BLaER1 treated with 17β-estradiol and CSF1 and Interleukin-3, amounts not matched to agents 10 nM and 100 nM (cell line): ENCODE data around the gene TMCO6.
A peak's percentile ranks its signal among the peaks of the same experiment; 100 is the strongest.
"Not testable (repeated sequence)": the region's sequence is repeated elsewhere in the genome, so short reads cannot be mapped to it uniquely, and the experiment has no call there.

ENCODE experiments used
- H3K27ac ChIP-seq, 11 experiments: shearing (Covaris generic); formaldehyde crosslinking; 2 replicates each; pipeline ENCODE4 v1.8.1; 2022
- H3K27me3 ChIP-seq, 11 experiments: shearing (Covaris generic); formaldehyde crosslinking; 2 replicates each; pipeline ENCODE4 v1.8.1; 2022
- H3K36me3 ChIP-seq, 11 experiments: shearing (Covaris generic); formaldehyde crosslinking; 2 replicates each; pipeline ENCODE4 v1.8.1; 2022
- H3K4me1 ChIP-seq, 10 experiments: shearing (Covaris generic); formaldehyde crosslinking; 2 replicates each; pipeline ENCODE4 v1.8.1; 2022
- H3K4me2 ChIP-seq, 11 experiments: shearing (Covaris generic); formaldehyde crosslinking; 2 replicates each; pipeline ENCODE4 v1.8.1; 2022
- H3K4me3 ChIP-seq, 10 experiments: shearing (Covaris generic); formaldehyde crosslinking; 2 replicates each; pipeline ENCODE4 v1.8.1; 2022
- H3K9ac ChIP-seq, 11 experiments: shearing (Covaris generic); formaldehyde crosslinking; 2 replicates each; pipeline ENCODE4 v1.8.1; 2022
- H3K9me3 ChIP-seq, 11 experiments: shearing (Covaris generic); formaldehyde crosslinking; replicated peaks in 1 of 11; 2 replicates each; pipeline ENCODE4 v1.8.1; 2022
- H4K20me1 ChIP-seq, 11 experiments: shearing (Covaris generic); formaldehyde crosslinking; 2 replicates each; pipeline ENCODE4 v1.8.1; 2022
- Cebpa-rat ChIP-seq, 11 experiments: shearing (Covaris generic); IDR thresholded peaks; 2 replicates each; pipeline ENCODE4 v1.8.1; 2022

The TMCO6 gene

DNA sequence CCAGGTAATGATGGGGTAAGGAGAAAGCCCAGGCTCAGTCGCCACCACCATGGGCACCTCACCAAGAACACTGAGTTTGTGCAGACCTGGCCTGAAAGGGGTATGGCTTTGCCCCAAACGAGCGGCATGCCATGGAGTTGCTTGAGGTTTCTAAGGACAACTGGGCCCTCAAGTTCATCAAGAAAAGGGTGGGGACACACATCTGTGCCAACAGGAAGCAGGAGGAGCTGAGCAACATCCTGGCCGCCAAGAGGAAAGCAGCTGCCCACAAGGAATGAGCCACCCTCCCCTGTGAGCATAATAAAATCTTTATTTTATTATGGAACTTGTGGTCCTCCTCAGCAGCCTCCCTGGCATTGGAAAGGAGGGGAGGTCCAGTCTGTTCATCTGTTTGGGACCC lies 30.1 kb upstream of the TMCO6 start:
- Histone ChIP-seq H3K9ac (peak overlapping the region; percentile 61 to 95 (median 83)), H3K27ac (peak overlapping the region; percentile 90 to 100 (median 96)), H3K9me3 (peaks cover 0 to 48% (median 13%) of the 10 kb centered on the region in 11 experiments; a peak in 13 of 22 replicates), H3K4me2 (peak overlapping the region; percentile 69 to 91 (median 87)), H3K4me3 (peak overlapping the region in 5 of 10 experiments; percentile 20 to 58 (median 31); a peak in 7 of 20 replicates), H4K20me1 (no peaks in the 10 kb centered on the region), H3K36me3 (peaks cover 0 to 15% (median 0%) of the 10 kb centered on the region in 11 experiments; a peak in 2 of 22 replicates), H3K4me1 (peaks cover 47 to 94% (median 68%) of the 10 kb centered on the region in 10 experiments), H3K27me3 (no peaks in the 10 kb centered on the region)
- TF ChIP-seq Cebpa-rat (IDR thresholded peaks at IDR 0.05) = peak in 7 of 11 experiments; percentile 20 to 75 (median 57); a peak in 8 of 22 replicates

DNA sequence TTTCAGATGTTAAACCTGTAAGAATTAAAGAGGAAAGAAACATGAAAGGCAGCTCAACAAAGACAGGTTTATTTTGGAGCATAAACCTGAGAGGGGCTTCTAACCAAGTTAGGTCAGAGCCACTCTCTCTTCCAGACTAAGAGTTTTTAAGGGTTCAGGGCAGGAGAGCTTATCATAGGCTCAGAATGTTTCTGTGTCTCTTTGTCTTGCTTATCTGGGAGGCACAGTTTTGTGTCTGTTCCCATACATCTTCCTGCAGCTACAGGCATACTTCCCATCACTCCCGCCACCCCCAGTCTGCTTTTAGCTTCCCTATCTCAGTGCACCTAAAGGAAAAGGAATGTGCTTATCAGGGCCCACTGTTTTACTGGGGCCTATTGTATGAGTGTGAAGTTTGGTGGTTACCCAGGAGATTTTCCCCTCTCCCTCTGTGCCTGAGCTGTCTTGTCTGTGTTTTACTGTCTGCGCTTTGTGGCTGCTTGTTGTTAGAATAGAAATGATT lies 28.2 kb upstream of the TMCO6 start:
- H3K4me3 ChIP-seq = peak overlapping the region in 2 of 10 experiments; percentile 23 to 37; a peak in 2 of 20 replicates
- peak overlapping the region; percentile 49 to 91 (median 87) for H3K4me2 ChIP-seq
- H4K20me1 ChIP-seq = no peaks in the 10 kb centered on the region
- H3K4me1 ChIP-seq = peaks cover 47 to 96% (median 72%) of the 10 kb centered on the region in 10 experiments
- no peak for TF ChIP-seq Cebpa-rat (IDR thresholded peaks at IDR 0.05)
- H3K9ac ChIP-seq = peak overlapping the region; percentile 75 to 95 (median 83)
- peaks cover 5 to 55% (median 24%) of the 10 kb centered on the region in 11 experiments; a peak in 15 of 22 replicates for H3K9me3 ChIP-seq
- H3K36me3 ChIP-seq = peaks cover 0 to 24% (median 0%) of the 10 kb centered on the region in 11 experiments; a peak in 4 of 22 replicates
- no peaks in the 10 kb centered on the region for H3K27me3 ChIP-seq
- H3K27ac ChIP-seq = peak overlapping the region; percentile 90 to 100 (median 96)

DNA sequence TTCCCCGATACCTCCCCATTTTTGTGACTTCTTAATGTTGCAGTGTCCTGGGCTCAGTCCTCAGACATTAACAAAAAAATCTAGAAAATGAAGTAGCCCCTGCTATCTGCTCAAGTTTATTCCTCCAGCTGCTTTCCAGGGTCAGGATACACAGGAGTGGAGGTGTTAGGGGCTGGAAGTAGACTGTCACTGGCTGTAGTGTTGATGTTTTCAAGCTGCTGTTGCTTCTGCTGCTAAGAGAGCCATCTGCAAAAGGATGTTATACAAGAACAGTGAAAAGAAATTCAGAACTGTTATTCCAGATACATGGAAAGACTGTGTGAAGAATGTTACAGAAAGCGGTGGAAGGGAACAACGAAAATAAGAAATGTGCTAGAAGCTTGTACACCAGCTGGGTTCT lies 16.9 kb upstream of the TMCO6 start:
- no peak for TF ChIP-seq Cebpa-rat (IDR thresholded peaks at IDR 0.05)
- no peaks in the 10 kb centered on the region for H3K27me3 ChIP-seq
- H3K27ac ChIP-seq = peak overlapping the region in 10 of 11 experiments; percentile 18 to 74 (median 44); a peak in 16 of 22 replicates
- H3K4me1 ChIP-seq = peaks cover 0 to 75% (median 7%) of the 10 kb centered on the region in 10 experiments; a peak in 10 of 20 replicates
- H3K9ac ChIP-seq = peak overlapping the region in 2 of 11 experiments; percentile 56 to 76; a peak in 4 of 22 replicates
- peaks cover 15 to 63% (median 29%) of the 10 kb centered on the region in 11 experiments for H3K9me3 ChIP-seq
- H3K36me3 ChIP-seq = peaks cover 0 to 24% (median 0%) of the 10 kb centered on the region in 11 experiments; a peak in 5 of 22 replicates
- no peak overlapping the region for H3K4me3 ChIP-seq
- H4K20me1 ChIP-seq = no peaks in the 10 kb centered on the region
- H3K4me2 ChIP-seq = peak overlapping the region in 2 of 11 experiments; percentile 60 to 79; a peak in 5 of 22 replicates

DNA sequence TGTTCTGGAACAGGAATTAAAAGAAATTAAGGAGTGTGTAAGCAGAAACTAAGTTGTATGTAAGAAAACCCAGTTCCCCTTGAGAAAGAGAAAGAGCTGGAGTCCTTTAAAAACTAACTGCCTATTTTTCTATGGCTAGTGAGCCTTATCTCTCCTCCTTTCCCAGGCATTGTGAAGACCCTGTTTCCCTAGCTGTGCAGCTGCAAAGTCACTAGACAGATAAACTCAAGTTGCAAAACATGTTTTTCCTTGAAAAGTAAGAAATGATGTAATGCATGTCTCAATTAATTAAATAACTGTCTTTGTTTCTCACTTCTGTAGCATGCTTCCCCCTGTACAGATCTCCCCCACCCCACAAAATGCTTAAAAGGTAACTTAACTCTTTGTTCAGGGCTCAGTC lies 16.2 kb upstream of the TMCO6 start:
- Histone ChIP-seq H3K9me3 (peaks cover 22 to 63% (median 33%) of the 10 kb centered on the region in 11 experiments), H3K4me2 (peak overlapping the region in 5 of 11 experiments; percentile 26 to 79 (median 55); a peak in 9 of 22 replicates), H3K27ac (peak overlapping the region in 10 of 11 experiments; percentile 18 to 74 (median 44); a peak in 16 of 22 replicates), H3K4me1 (peaks cover 0 to 76% (median 7%) of the 10 kb centered on the region in 10 experiments; a peak in 10 of 20 replicates), H3K36me3 (peaks cover 0 to 18% (median 0%) of the 10 kb centered on the region in 11 experiments; a peak in 6 of 22 replicates), H3K9ac (peak overlapping the region in 3 of 11 experiments; percentile 19 to 76 (median 56); a peak in 6 of 22 replicates)
- not testable (repeated sequence) for H4K20me1 ChIP-seq, H3K4me3 ChIP-seq, H3K27me3 ChIP-seq

GRCh38 chr5:140624886-140625285 lies 14.4 kb upstream of the TMCO6 start:
- Histone ChIP-seq H3K27ac (peak overlapping the region in 3 of 11 experiments; percentile 30 to 54 (median 50); a peak in 4 of 22 replicates), H3K4me2 (peak overlapping the region in 3 of 11 experiments; percentile 18 to 79 (median 46); a peak in 4 of 22 replicates), H3K9me3 (peaks cover 30 to 66% (median 42%) of the 10 kb centered on the region in 11 experiments), H3K36me3 (peaks cover 0 to 15% (median 0%) of the 10 kb centered on the region in 11 experiments; a peak in 5 of 22 replicates), H3K4me1 (peaks cover 0 to 91% (median 7%) of the 10 kb centered on the region in 10 experiments; a peak in 10 of 20 replicates)
- not testable (repeated sequence) for H3K4me3 ChIP-seq, H4K20me1 ChIP-seq, H3K27me3 ChIP-seq, H3K9ac ChIP-seq

DNA sequence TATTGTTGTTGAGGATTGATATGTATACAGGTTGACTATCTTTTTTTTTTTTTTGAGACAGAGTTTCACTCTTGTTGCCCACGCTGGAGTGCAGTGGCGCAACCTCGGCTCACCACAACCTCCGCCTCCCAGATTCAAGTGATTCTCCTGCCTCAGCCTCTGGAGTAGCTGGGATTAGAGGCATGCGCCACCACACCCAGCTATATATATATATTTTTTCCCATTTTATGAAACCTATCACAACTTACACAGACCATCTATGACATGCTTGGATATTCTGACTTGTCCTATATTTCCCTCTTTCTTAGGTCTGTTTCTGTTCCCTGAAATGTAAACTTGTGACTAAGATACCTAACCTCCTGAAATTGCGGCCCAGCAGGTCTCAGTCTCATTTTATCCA lies 11.3 kb upstream of the TMCO6 start:
- H3K27ac ChIP-seq = peak overlapping the region in 2 of 11 experiments; percentile 89 to 95; a peak in 5 of 22 replicates
- no peak for TF ChIP-seq Cebpa-rat (IDR thresholded peaks at IDR 0.05)

GRCh38 chr5:140628711-140629110 lies 10.5 kb upstream of the TMCO6 start:
- Histone ChIP-seq H3K4me2 (peak overlapping the region in 3 of 11 experiments; percentile 58 to 87 (median 61); a peak in 6 of 22 replicates), H3K4me3 (peak overlapping the region in 3 of 10 experiments; percentile 21 to 81 (median 33); a peak in 4 of 20 replicates), H3K9me3 (peaks cover 35 to 92% (median 60%) of the 10 kb centered on the region in 11 experiments), H3K27ac (peak overlapping the region in 3 of 11 experiments; percentile 54 to 95 (median 89); a peak in 5 of 22 replicates), H3K36me3 (peaks cover 0 to 41% (median 9%) of the 10 kb centered on the region in 11 experiments; a peak in 10 of 22 replicates), H3K4me1 (peaks cover 0 to 72% (median 27%) of the 10 kb centered on the region in 10 experiments; a peak in 15 of 20 replicates), H3K9ac (peak overlapping the region in 1 of 11 experiments; percentile 21; a peak in 2 of 22 replicates), H4K20me1 (peaks cover 0 to 11% (median 0%) of the 10 kb centered on the region in 11 experiments; a peak in 4 of 22 replicates), H3K27me3 (peaks cover 0 to 38% (median 34%) of the 10 kb centered on the region in 11 experiments; a peak in 17 of 22 replicates)
- TF ChIP-seq Cebpa-rat (IDR thresholded peaks at IDR 0.05) = no peak

More for the DNA sequence above, 11.3 kb upstream of the TMCO6 start:
- peaks cover 0 to 78% (median 23%) of the 10 kb centered on the region in 10 experiments; a peak in 15 of 20 replicates for H3K4me1 ChIP-seq
- H3K9ac ChIP-seq = no peak overlapping the region; a peak in 2 of 22 replicates
- peaks cover 0 to 31% (median 27%) of the 10 kb centered on the region in 11 experiments; a peak in 17 of 22 replicates for H3K27me3 ChIP-seq
- H3K36me3 ChIP-seq = peaks cover 0 to 41% (median 9%) of the 10 kb centered on the region in 11 experiments; a peak in 10 of 22 replicates
- H3K4me2 ChIP-seq = peak overlapping the region in 2 of 11 experiments; percentile 58 to 61; a peak in 3 of 22 replicates
- 0 out of 20 replicates have a peak overlapping the region, but pooled peaks of 1 of the 10 experiments have one; percentile 33 for H3K4me3 ChIP-seq
- H4K20me1 ChIP-seq = peaks cover 0 to 11% (median 0%) of the 10 kb centered on the region in 11 experiments; a peak in 4 of 22 replicates
- H3K9me3 ChIP-seq = peaks cover 35 to 86% (median 53%) of the 10 kb centered on the region in 11 experiments

DNA sequence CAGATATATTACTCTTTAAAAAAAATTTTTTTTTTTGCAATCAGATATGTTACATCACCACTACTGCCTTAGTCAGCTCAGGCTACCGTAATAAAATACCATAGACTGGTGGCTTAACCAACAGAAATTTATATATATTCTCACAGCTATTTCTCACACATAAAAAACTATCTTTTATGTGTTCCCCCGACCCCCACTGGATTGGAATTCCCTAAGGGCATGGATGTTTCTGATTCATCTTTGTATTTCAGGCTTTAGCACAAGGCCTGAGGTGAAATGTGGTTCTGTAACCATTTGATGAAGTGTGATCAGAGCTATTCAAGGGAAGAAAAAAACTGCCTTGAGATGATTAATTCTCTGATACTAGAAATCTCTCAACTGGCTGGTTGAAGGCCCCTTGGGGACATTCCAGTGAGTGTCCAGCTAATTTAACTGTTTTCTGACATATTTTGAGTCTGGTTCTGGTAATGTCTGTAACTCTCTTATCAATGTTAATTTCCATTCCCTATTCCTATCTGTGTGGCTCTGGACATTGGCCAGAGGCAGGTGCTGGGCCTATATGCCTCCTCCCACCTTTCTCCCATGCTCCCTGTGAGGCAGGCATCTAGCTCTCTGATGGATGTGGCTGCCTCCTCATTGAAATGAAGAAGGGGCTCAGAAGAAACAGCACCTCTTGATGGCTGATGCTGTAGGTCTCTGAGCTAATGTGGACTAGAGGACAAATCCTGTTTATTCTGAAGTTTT lies 8.8 kb upstream of the TMCO6 start:
- TF ChIP-seq Cebpa-rat (IDR thresholded peaks at IDR 0.05) = no peak
- H4K20me1 ChIP-seq = peaks cover 0 to 11% (median 0%) of the 10 kb centered on the region in 11 experiments; a peak in 4 of 22 replicates

More for the DNA sequence above, 8.8 kb upstream of the TMCO6 start:
- peak overlapping the region in 5 of 10 experiments; percentile 52 to 81 (median 72); a peak in 10 of 20 replicates for H3K4me3 ChIP-seq
- peak overlapping the region in 5 of 11 experiments; percentile 22 to 96 (median 80); a peak in 10 of 22 replicates for H3K9ac ChIP-seq
- H3K4me2 ChIP-seq = peak overlapping the region in 5 of 11 experiments; percentile 73 to 92 (median 87); a peak in 11 of 22 replicates
- H3K27ac ChIP-seq = peak overlapping the region in 5 of 11 experiments; percentile 39 to 95 (median 93); a peak in 10 of 22 replicates
- H3K36me3 ChIP-seq = peaks cover 0 to 41% (median 9%) of the 10 kb centered on the region in 11 experiments; a peak in 10 of 22 replicates
- peaks cover 0 to 49% (median 41%) of the 10 kb centered on the region in 11 experiments; a peak in 17 of 22 replicates for H3K27me3 ChIP-seq
- peaks cover 0 to 70% (median 42%) of the 10 kb centered on the region in 10 experiments; a peak in 15 of 20 replicates for H3K4me1 ChIP-seq
- H3K9me3 ChIP-seq = peaks cover 35 to 81% (median 60%) of the 10 kb centered on the region in 11 experiments
